GM23338 (cell line): ENCODE data around the gene MCEE.

Experiments
- CREB1 ChIP-seq: fragments of 250-450 bp; sonication (Bioruptor Pico); IDR thresholded peaks from 2 replicates; pipeline ENCODE4 v1.5.0; 2020; ENCODE audit warnings: low read depth, mild to moderate bottlenecking, moderate library complexity
- CTCF ChIP-seq, 2 experiments: fragments of 200-600 bp in 1 of 2; sonication (generic) in 1 of 2; conservative IDR thresholded peaks; 2 replicates each; pipeline versions ENCODE4 v1.5.1 to v1.6.1; 2016 to 2017; ENCODE audit warnings: antibody characterized with exemption in 2 of 2, low read depth in 2 of 2, mild to moderate bottlenecking in 2 of 2, moderate library complexity in 1 of 2
- EZH2 ChIP-seq: fragments of 200-600 bp; sonication (generic); IDR thresholded peaks from one replicate; pipeline ENCODE4 v1.8.0; 2017; ENCODE audit warnings: antibody characterized with exemption, mild to moderate bottlenecking, low read depth; ENCODE audit not compliant: unreplicated experiment
- EZH2phosphoT487 ChIP-seq: fragments of 200-600 bp; sonication (generic); IDR thresholded peaks from one replicate; pipeline ENCODE4 v1.8.1; 2018; ENCODE audit warnings: antibody characterized with exemption; ENCODE audit not compliant: unreplicated experiment
- POLR2AphosphoS5 ChIP-seq: IDR thresholded peaks from 2 replicates; pipeline ENCODE4 v1.6.1; 2016; ENCODE audit warnings: antibody characterized with exemption, low read depth
- STAT1 ChIP-seq: IDR thresholded peaks from one replicate; pipeline ENCODE4 v1.6.1; 2016; ENCODE audit warnings: antibody characterized with exemption; ENCODE audit not compliant: unreplicated experiment
- ZNF114 ChIP-seq: fragments of 250-450 bp; sonication (Bioruptor Pico); IDR thresholded peaks from 2 replicates; pipeline ENCODE4 v1.5.0; 2020; ENCODE audit warnings: mild to moderate bottlenecking, moderate library complexity
- ZNF331 ChIP-seq: fragments of 250-450 bp; sonication (Bioruptor Pico); IDR thresholded peaks from 2 replicates; pipeline ENCODE4 v1.5.0; 2020; ENCODE audit warnings: low read depth, mild to moderate bottlenecking, moderate library complexity
- TF ChIP-seq, protein P1 (sequence below): fragments of 250-450 bp; sonication (Bioruptor Pico); IDR thresholded peaks from 2 replicates; pipeline ENCODE4 v1.5.0; 2020; ENCODE audit warnings: mild to moderate bottlenecking, moderate library complexity
- TF ChIP-seq, protein P2 (sequence below): IDR thresholded peaks from one replicate; pipeline ENCODE4 v1.6.1; 2018; ENCODE audit warnings: antibody characterized with exemption; ENCODE audit not compliant: unreplicated experiment

- TF ChIP-seq EZH2phosphoT487 (no peak), CTCF (conservative IDR thresholded peaks at IDR 0.05; ENCODE audit: low read depth in 2 of 2) (no peak), ZNF331 (CRISPR knock-in tag) (no peak), POLR2AphosphoS5 (no peak), EZH2 (no peak), STAT1 (no peak), ZNF114 (CRISPR knock-in tag) (no peak), CREB1 (no peak)
- TF ChIP-seq, protein P1, sequence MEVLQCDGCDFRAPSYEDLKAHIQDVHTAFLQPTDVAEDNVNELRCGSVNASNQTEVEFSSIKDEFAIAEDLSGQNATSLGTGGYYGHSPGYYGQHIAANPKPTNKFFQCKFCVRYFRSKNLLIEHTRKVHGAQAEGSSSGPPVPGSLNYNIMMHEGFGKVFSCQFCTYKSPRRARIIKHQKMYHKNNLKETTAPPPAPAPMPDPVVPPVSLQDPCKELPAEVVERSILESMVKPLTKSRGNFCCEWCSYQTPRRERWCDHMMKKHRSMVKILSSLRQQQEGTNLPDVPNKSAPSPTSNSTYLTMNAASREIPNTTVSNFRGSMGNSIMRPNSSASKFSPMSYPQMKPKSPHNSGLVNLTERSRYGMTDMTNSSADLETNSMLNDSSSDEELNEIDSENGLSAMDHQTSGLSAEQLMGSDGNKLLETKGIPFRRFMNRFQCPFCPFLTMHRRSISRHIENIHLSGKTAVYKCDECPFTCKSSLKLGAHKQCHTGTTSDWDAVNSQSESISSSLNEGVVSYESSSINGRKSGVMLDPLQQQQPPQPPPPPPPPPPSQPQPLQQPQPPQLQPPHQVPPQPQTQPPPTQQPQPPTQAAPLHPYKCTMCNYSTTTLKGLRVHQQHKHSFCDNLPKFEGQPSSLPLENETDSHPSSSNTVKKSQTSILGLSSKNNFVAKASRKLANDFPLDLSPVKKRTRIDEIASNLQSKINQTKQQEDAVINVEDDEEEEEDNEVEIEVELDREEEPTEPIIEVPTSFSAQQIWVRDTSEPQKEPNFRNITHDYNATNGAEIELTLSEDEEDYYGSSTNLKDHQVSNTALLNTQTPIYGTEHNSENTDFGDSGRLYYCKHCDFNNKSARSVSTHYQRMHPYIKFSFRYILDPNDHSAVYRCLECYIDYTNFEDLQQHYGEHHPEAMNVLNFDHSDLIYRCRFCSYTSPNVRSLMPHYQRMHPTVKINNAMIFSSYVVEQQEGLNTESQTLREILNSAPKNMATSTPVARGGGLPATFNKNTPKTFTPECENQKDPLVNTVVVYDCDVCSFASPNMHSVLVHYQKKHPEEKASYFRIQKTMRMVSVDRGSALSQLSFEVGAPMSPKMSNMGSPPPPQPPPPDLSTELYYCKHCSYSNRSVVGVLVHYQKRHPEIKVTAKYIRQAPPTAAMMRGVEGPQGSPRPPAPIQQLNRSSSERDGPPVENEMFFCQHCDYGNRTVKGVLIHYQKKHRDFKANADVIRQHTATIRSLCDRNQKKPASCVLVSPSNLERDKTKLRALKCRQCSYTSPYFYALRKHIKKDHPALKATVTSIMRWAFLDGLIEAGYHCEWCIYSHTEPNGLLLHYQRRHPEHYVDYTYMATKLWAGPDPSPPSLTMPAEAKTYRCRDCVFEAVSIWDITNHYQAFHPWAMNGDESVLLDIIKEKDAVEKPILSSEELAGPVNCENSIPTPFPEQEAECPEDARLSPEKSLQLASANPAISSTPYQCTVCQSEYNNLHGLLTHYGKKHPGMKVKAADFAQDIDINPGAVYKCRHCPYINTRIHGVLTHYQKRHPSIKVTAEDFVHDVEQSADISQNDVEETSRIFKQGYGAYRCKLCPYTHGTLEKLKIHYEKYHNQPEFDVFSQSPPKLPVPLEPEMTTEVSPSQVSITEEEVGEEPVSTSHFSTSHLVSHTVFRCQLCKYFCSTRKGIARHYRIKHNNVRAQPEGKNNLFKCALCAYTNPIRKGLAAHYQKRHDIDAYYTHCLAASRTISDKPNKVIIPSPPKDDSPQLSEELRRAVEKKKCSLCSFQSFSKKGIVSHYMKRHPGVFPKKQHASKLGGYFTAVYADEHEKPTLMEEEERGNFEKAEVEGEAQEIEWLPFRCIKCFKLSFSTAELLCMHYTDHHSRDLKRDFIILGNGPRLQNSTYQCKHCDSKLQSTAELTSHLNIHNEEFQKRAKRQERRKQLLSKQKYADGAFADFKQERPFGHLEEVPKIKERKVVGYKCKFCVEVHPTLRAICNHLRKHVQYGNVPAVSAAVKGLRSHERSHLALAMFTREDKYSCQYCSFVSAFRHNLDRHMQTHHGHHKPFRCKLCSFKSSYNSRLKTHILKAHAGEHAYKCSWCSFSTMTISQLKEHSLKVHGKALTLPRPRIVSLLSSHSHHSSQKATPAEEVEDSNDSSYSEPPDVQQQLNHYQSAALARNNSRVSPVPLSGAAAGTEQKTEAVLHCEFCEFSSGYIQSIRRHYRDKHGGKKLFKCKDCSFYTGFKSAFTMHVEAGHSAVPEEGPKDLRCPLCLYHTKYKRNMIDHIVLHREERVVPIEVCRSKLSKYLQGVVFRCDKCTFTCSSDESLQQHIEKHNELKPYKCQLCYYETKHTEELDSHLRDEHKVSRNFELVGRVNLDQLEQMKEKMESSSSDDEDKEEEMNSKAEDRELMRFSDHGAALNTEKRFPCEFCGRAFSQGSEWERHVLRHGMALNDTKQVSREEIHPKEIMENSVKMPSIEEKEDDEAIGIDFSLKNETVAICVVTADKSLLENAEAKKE (CRISPR knock-in tag) = no peak
- TF ChIP-seq, protein P2, sequence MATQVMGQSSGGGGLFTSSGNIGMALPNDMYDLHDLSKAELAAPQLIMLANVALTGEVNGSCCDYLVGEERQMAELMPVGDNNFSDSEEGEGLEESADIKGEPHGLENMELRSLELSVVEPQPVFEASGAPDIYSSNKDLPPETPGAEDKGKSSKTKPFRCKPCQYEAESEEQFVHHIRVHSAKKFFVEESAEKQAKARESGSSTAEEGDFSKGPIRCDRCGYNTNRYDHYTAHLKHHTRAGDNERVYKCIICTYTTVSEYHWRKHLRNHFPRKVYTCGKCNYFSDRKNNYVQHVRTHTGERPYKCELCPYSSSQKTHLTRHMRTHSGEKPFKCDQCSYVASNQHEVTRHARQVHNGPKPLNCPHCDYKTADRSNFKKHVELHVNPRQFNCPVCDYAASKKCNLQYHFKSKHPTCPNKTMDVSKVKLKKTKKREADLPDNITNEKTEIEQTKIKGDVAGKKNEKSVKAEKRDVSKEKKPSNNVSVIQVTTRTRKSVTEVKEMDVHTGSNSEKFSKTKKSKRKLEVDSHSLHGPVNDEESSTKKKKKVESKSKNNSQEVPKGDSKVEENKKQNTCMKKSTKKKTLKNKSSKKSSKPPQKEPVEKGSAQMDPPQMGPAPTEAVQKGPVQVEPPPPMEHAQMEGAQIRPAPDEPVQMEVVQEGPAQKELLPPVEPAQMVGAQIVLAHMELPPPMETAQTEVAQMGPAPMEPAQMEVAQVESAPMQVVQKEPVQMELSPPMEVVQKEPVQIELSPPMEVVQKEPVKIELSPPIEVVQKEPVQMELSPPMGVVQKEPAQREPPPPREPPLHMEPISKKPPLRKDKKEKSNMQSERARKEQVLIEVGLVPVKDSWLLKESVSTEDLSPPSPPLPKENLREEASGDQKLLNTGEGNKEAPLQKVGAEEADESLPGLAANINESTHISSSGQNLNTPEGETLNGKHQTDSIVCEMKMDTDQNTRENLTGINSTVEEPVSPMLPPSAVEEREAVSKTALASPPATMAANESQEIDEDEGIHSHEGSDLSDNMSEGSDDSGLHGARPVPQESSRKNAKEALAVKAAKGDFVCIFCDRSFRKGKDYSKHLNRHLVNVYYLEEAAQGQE = no peak
These were observed 721 bp downstream of the MCEE start for GRCh38 chr2:71129114-71129901.
